H1 (cell line): ENCODE data around the gene RFC3. TPM values are rescaled to one million over a fixed set of nuclear protein-coding genes. Genes with fewer than 3 reads are reported as not detected.

ENCODE experiments used
- ATF3 ChIP-seq: IDR thresholded peaks from 2 replicates; pipeline ENCODE4 v1.6.1; 2011; ENCODE audit warnings: low read depth, mild to moderate bottlenecking, low read length; ENCODE audit not compliant: insufficient read depth
- BRCA1 ChIP-seq: IDR thresholded peaks from 2 replicates; pipeline ENCODE4 v1.6.1; 2012; ENCODE audit warnings: low read depth, low read length, improper control_type of control experiment
- CBX8 ChIP-seq: fragments of 300-800, 300-1000 bp; sonication (generic); IDR thresholded peaks from 2 replicates; pipeline ENCODE4 v1.7.1; 2016; ENCODE audit warnings: low read depth, low read length, borderline replicate concordance
- CHD1 ChIP-seq: IDR thresholded peaks from 2 replicates; pipeline ENCODE4 v1.6.1; 2012; ENCODE audit warnings: low read depth, low read length, improper control_type of control experiment
- CTCF ChIP-seq, 3 experiments: IDR thresholded peaks; 1 replicate in 2 of 3; 2 replicates in 1 of 3; pipeline versions ENCODE4 v1.5.1 to v1.6.1; 2011; ENCODE audit warnings: low read length in 3 of 3, mild to moderate bottlenecking in 3 of 3, inconsistent platforms in 2 of 3, low read depth in 1 of 3, moderate library complexity in 1 of 3; ENCODE audit not compliant: insufficient read depth in 1 of 3; ENCODE audit errors: control extremely low read depth in 1 of 3
- JUN ChIP-seq: IDR thresholded peaks from 2 replicates; pipeline ENCODE4 v1.6.1; 2011; ENCODE audit warnings: low read depth, mild to moderate bottlenecking, improper control_type of control experiment, low read length
- NRF1 ChIP-seq: IDR thresholded peaks from 2 replicates; pipeline ENCODE4 v1.6.1; 2011; ENCODE audit warnings: mild to moderate bottlenecking, low read depth, low read length, improper control_type of control experiment
- POLR2AphosphoS5 ChIP-seq: IDR thresholded peaks from 2 replicates; pipeline ENCODE4 v1.6.1; 2011; ENCODE audit warnings: low read depth, low read length
- RXRA ChIP-seq: IDR thresholded peaks from 2 replicates; pipeline ENCODE4 v1.6.1; 2011; ENCODE audit warnings: low read depth, mild to moderate bottlenecking, low read length, moderate library complexity; ENCODE audit not compliant: insufficient read depth
- TAF7 ChIP-seq: optimal IDR thresholded peaks from 2 replicates; pipeline ENCODE3; 2011; ENCODE audit warnings: low read depth, mild to moderate bottlenecking, inconsistent platforms, low read length, moderate library complexity, borderline replicate concordance
- polyA plus RNA-seq, 7 experiments: library from polyadenylated mRNA; depleted of rRNA in 3 of 7; stranded (reverse) in 5 of 7; unstranded in 2 of 7; fragments of >200 nt in 5 of 7; fragments of 200-250 nt in 2 of 7; gene quantifications; 1 replicate in 5 of 7; 2 replicates in 1 of 7; 4 replicates in 1 of 7; pipeline versions ENCODE4 v1.2.1 to v1.2.3, GENCODE V29; 2011 to 2013; ENCODE audit warnings: missing spikeins in 2 of 7, mixed read lengths in 2 of 7
- total RNA-seq: library from RNA; stranded (reverse); fragmentation: NEBNext Ultra II Directional; extraction: Animal tissue kit (Norgen Biotek cat#: 25700); gene quantifications from 2 replicates; pipeline ENCODE4 v1.2.1, GENCODE V29; 2021

The RFC3 gene
- total and polyA plus RNA-seq, 2 of the 8 experiments (the other 6 are each of a cell fraction or from before 2014, with no cell fraction given), result 26.4 to 45.6 TPM

GRCh38 chr13:33860526-33860925 is 42.6 kb downstream of the RFC3 start (continued):
- TF ChIP-seq CTCF (IDR thresholded peaks at IDR 0.05; ENCODE audit: control extremely low read depth in 1 of 3, insufficient read depth in 1 of 3, low read depth in 1 of 3, low read length in 3 of 3) (no peak), BRCA1 (no peak), CHD1 (no peak), POLR2AphosphoS5 (no peak), TAF7 (no peak), NRF1 (no peak), JUN (no peak), CBX8 (no peak), RXRA (no peak), ATF3 (no peak)
